Measurements from ENCODE around the gene ZGPAT. TPM values are rescaled to one million over a fixed set of nuclear protein-coding genes. Genes with fewer than 3 reads are reported as not detected.

Gene ZGPAT
- total and polyA plus RNA-seq, 2 of the 13 experiments (the other 11 are each of a cell fraction or from before 2014, with no cell fraction given) = 23.0 to 41.9 TPM

- TF ChIP-seq TBP (CRISPR knock-in tag; IDR thresholded peaks at IDR 0.05) (no peak; the same call in 1 of the 2 replicates), BRCA1 (CRISPR knock-in tag; IDR thresholded peaks at IDR 0.05) (peak; percentile 96), ZFYVE20 (CRISPR knock-in tag; IDR thresholded peaks at IDR 0.05; ENCODE audit: borderline replicate concordance, low read depth) (peak; percentile 70; the same call in 1 of the 2 replicates), ZBTB38 (CRISPR knock-in tag; IDR thresholded peaks at IDR 0.05) (peak; percentile 92), WIZ (CRISPR knock-in tag; IDR thresholded peaks at IDR 0.05) (no peak), PLSCR1 (CRISPR knock-in tag; IDR thresholded peaks at IDR 0.05; ENCODE audit: borderline replicate concordance) (no peak), ZNF280B (CRISPR knock-in tag; IDR thresholded peaks at IDR 0.05; ENCODE audit: borderline replicate concordance) (no peak; the same call in 1 of the 2 replicates), CCDC6 (CRISPR knock-in tag; IDR thresholded peaks at IDR 0.05) (peak; percentile 98), ZC3H13 (CRISPR knock-in tag; IDR thresholded peaks at IDR 0.05) (peak; percentile 78; the same call in 1 of the 2 replicates), ZNF609 (CRISPR knock-in tag; IDR thresholded peaks at IDR 0.05; ENCODE audit: borderline replicate concordance) (peak; percentile 92), ZBTB1 (CRISPR knock-in tag; IDR thresholded peaks at IDR 0.05; ENCODE audit: borderline replicate concordance) (peak; percentile 70), ZBTB26 (CRISPR knock-in tag; IDR thresholded peaks at IDR 0.05; ENCODE audit: borderline replicate concordance) (peak; percentile 77; the same call in 1 of the 2 replicates), ZSCAN5A (CRISPR knock-in tag; IDR thresholded peaks at IDR 0.05; ENCODE audit: borderline replicate concordance) (peak; percentile 92), ZNF180 (CRISPR knock-in tag; IDR thresholded peaks at IDR 0.05; ENCODE audit: borderline replicate concordance, low read depth) (0 out of 2 replicates have a peak, but pooled peaks have one; percentile 74), ZNF724P (CRISPR knock-in tag; IDR thresholded peaks at IDR 0.05; ENCODE audit: borderline replicate concordance) (peak; percentile 95)
- TF ChIP-seq, protein P1, sequence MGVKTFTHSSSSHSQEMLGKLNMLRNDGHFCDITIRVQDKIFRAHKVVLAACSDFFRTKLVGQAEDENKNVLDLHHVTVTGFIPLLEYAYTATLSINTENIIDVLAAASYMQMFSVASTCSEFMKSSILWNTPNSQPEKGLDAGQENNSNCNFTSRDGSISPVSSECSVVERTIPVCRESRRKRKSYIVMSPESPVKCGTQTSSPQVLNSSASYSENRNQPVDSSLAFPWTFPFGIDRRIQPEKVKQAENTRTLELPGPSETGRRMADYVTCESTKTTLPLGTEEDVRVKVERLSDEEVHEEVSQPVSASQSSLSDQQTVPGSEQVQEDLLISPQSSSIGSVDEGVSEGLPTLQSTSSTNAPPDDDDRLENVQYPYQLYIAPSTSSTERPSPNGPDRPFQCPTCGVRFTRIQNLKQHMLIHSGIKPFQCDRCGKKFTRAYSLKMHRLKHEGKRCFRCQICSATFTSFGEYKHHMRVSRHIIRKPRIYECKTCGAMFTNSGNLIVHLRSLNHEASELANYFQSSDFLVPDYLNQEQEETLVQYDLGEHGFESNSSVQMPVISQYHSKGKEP (CRISPR knock-in tag; IDR thresholded peaks at IDR 0.05) = no peak
Observed at GRCh38 chr20:63740627-63741353, 33.0 kb downstream of the ZGPAT start (continued).
